GM13977 (cell line): Measurements from ENCODE around the gene MINDY2.

Experiments
- DNase-seq: peaks from one replicate; pipeline ENCODE4 v3.0.0; 2012; ENCODE audit warnings: low spot score
- in situ Hi-C: fragments of 300-500 bp; cut with MboI; formaldehyde crosslinking; loops from one replicate; pipeline ENCODE4 v1.12.0; 2022; ENCODE audit warnings: low sequenced_read_pairs, low pct_unique_long_range_greater_than_20kb, mixed read lengths, inconsistent platforms; ENCODE audit not compliant: unreplicated experiment
- TF ChIP-seq, protein P1 (sequence below): IDR thresholded peaks from 2 replicates; pipeline ENCODE4 v1.5.1; 2012; ENCODE audit warnings: mild to moderate bottlenecking, control low read depth; ENCODE audit not compliant: insufficient read depth; ENCODE audit errors: extremely low read depth, missing control alignments

MINDY2 gene, protein sequence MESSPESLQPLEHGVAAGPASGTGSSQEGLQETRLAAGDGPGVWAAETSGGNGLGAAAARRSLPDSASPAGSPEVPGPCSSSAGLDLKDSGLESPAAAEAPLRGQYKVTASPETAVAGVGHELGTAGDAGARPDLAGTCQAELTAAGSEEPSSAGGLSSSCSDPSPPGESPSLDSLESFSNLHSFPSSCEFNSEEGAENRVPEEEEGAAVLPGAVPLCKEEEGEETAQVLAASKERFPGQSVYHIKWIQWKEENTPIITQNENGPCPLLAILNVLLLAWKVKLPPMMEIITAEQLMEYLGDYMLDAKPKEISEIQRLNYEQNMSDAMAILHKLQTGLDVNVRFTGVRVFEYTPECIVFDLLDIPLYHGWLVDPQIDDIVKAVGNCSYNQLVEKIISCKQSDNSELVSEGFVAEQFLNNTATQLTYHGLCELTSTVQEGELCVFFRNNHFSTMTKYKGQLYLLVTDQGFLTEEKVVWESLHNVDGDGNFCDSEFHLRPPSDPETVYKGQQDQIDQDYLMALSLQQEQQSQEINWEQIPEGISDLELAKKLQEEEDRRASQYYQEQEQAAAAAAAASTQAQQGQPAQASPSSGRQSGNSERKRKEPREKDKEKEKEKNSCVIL

DNA sequence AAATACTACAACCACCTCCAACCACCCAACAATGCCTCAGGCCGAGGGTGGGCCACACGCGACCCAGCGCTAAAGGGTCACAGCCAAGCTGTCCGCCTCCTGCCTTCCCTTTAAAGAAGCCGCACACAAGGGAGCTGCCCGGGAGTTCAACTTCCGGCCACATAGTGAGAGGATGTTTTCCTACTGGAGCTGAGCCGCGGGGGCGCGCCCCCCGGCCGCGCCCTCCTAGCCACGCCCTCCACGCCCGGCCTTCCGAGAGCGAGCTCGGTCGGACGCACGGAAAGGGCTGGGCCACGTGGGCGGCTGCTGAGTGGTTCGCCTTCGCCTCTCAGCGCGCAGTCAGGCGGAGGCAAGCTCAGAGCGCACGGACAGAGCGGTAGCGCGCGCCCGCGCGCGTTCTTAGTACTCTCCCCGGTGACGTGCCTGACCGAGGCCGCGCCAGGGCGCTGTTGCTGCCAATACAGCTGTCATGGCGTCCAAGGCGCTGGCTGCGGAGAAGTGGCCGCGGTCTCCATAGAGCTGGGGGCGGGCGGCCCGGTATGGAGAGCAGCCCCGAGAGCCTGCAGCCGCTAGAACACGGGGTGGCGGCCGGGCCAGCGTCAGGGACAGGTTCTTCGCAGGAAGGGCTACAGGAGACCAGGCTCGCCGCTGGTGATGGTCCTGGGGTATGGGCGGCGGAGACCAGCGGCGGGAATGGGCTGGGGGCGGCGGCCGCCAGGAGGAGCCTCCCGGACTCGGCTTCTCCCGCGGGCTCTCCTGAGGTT lies at the start of gene MINDY2:
Gene MINDY2 (plus strand): TSS at position 446 of the 764 bp plus-strand sequence. CDS start 94 bp downstream, at position 540.
- in situ Hi-C loops, result loop anchor here (25.0 kb wide), 1 partner anchor 509 kb away; no protein-coding TSS in a partner anchor
- DNase-seq, result peak; percentile 96
- TF ChIP-seq, protein P1, sequence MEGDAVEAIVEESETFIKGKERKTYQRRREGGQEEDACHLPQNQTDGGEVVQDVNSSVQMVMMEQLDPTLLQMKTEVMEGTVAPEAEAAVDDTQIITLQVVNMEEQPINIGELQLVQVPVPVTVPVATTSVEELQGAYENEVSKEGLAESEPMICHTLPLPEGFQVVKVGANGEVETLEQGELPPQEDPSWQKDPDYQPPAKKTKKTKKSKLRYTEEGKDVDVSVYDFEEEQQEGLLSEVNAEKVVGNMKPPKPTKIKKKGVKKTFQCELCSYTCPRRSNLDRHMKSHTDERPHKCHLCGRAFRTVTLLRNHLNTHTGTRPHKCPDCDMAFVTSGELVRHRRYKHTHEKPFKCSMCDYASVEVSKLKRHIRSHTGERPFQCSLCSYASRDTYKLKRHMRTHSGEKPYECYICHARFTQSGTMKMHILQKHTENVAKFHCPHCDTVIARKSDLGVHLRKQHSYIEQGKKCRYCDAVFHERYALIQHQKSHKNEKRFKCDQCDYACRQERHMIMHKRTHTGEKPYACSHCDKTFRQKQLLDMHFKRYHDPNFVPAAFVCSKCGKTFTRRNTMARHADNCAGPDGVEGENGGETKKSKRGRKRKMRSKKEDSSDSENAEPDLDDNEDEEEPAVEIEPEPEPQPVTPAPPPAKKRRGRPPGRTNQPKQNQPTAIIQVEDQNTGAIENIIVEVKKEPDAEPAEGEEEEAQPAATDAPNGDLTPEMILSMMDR, result peak; percentile 49

DNA sequence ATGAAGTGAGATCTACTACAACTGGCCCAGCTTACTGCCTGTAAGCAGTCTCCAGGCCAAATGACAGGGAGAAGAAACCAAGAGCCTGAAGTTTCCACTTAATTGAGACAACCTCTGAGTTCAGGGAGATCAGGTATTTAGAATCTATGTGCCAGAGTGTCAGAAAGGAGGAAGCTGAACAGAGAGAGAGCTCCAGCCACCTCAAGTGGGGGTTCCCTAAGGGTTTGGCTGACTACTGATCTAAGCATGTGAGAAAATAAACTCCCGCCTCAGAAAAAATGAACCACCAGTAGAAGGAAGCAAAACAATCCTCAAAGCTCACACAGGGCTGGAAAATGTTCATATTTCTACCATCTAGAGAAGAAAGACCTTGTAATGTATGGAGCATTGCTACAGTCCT lies 46.6 kb upstream of the MINDY2 start:
- peak; percentile 56 for DNase-seq
- TF ChIP-seq, protein P1, result no peak
- in situ Hi-C loops, result no loop called here

DNA sequence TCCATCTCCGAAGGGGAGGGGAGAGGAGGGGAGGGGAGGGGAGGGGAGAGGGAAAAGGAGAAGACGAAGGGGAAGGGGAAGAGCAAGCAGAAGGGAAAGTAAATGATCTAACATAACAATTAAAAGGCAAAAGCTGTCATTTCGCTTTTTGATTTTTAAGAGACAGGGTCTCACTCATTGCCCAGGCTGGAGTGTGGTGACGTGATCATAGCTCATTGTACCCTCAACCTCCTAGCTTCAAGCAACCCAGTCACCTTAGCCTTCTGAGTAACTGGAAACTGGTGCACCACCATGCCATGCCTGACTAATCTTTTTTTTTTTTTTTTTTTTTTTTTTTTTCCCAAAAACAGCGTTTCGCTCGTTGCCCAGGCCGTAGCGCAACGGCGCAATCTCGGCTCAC lies 44.2 kb upstream of the MINDY2 start:
- in situ Hi-C loops, result no loop called here
- TF ChIP-seq, protein P1, result no peak
- DNase-seq, result no peak

DNA sequence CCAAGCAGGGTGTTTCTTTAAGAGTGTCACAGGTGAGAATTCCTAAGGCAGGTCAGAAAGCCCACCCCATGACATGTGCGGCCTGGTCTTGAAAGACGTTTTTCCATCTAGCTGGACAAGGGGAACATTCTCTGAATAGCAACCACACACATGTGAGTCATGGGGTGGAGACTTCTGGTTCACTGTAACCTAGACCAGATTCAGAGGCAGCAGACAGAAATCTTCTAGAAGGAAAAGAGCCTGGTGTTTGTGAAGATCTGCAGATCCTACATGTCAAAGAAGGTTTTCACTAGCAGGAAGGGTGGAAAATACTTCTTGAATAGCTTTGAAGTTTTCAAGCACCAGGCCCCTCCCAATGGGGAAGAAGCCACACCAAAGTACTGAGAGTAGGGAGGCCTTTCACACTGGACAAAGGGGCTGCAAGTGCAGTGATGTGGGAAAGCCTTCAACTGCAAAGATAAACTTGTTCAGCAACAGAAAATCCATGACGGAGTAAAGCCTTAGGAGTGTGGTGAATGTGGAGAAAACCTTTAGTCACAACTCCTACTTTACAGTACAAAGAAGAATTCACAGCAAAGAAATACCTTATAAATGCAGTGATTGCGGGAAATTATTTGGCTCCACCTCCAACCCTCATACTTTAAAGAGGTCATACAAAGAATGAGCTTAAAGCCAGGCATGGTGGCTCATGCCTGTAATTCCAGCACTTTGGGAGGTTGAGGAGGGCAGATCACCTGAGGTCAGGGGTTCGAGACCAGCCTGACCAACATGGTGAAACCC lies 39.2 kb upstream of the MINDY2 start:
- TF ChIP-seq, protein P1, result no peak
- no peak for DNase-seq
- in situ Hi-C loops, result no loop called here

DNA sequence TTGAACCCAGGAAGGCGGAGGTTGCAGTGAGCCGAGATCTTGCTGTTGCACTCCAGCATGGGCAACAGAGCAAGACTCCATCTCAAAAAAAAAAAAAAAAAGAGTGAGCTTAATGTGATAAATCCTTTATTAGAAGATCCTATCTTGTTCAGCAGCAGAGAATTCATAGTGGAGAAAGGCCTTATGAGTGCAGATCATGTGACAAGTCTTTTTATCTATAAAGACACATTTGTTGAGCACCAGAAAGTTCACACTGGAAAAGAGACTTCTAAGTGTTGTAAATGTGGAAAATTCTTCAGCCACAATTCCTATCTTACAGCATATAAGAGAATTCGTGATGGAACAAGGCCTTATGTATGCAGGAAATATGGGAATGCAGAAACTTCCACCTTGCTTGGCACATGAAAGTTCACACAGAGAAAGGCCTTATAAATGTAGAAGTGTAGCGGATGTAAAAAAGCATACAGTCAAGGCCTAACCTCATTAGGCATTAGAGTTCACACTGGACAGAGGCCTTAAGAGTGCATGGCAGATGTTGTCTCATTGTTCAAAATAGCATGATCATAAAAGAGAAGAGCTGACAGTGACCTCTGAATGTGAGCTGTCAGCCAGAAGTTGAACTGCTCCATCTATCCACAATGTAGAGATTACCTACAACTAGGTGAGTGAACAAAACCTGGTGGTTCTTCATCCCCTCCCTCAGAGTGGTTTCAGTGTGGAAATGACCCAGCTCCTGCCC lies 38.3 kb upstream of the MINDY2 start:
- TF ChIP-seq, protein P1, result no peak
- no peak for DNase-seq
- in situ Hi-C loops, result no loop called here

DNA sequence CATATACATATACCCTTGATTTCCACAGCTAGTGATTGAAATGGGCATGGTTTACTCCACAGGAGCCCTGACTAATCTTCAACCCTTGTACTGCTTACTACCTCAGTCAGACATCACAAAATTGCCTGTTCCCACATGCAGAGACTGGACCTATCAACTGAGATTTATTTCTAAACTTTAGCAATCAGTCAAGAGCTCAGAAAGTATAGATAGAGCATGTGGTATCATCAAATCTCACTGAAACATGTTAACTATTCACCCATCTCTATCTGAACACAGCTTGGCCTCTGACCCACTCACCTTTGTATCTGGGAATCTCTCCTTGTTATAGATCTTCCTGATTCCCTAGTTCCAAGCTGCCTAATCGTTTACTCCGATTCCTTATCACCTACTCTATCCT lies 36.2 kb upstream of the MINDY2 start:
- TF ChIP-seq, protein P1, result no peak
- in situ Hi-C loops, result no loop called here
- DNase-seq, result no peak
